Ovary (tissue), 9 donors: Measurements from ENCODE around the gene PRDM15. TPM values are rescaled to one million over a fixed set of nuclear protein-coding genes. Genes with fewer than 3 reads are reported as not detected.

Source experiments
- DNase-seq, 5 donors: peaks; one replicate each; pipeline ENCODE4 v3.0.0-alpha.2; 2019 to 2020
- H3K27ac ChIP-seq, 2 donors: fragments of 200-600 bp; one replicate each; pipeline versions ENCODE4 v1.5.1 to v1.8.0; 2019 to 2022
- H3K27me3 ChIP-seq: fragments of 200-600 bp; one replicate; pipeline ENCODE4 v1.8.0; 2022
- H3K36me3 ChIP-seq: fragments of 200-600 bp; sonication (generic); one replicate; pipeline ENCODE4 v1.5.1; 2019
- H3K4me1 ChIP-seq: one replicate; pipeline ENCODE4 v1.8.1; 2013; ENCODE audit warnings: mild to moderate bottlenecking, moderate library complexity; ENCODE audit not compliant: insufficient read depth
- H3K4me3 ChIP-seq: fragments of 200-600 bp; sonication (generic); one replicate; pipeline ENCODE4 v1.5.1; 2017
- H3K9me3 ChIP-seq, 2 donors: fragments of 200-600 bp in 1 of 2; sonication (generic) in 1 of 2; one replicate each; pipeline versions ENCODE4 v1.5.1 to v1.8.1; 2013 to 2019; ENCODE audit warnings: mild to moderate bottlenecking in 1 of 2, moderate library complexity in 1 of 2
- EP300 ChIP-seq: sonication (generic); formaldehyde crosslinking; IDR thresholded peaks from one replicate; pipeline ENCODE4 v1.6.1; 2017; ENCODE audit warnings: antibody characterized with exemption
- POLR2A ChIP-seq: fragments of 450-650 bp; IDR thresholded peaks from one replicate; pipeline ENCODE4 v1.6.1; 2017; ENCODE audit warnings: antibody characterized with exemption, mild to moderate bottlenecking, moderate library complexity
- WGBS, 3 donors: extraction: QIAGEN DNeasy Blood & Tissue Kit in 1 of 3; methylation state at CpG; one replicate each; pipeline versions ENCODE4 v1.1.5 to v1.1.7; 2013 to 2017; 5-methylcytosine and 5-hydroxymethylcytosine counted together
- intact Hi-C, 4 donors: fragments of 100-400 bp; cut with DNase I; formaldehyde crosslinking; loops; one replicate each; pipeline versions ENCODE4 v1.11.0 to v1.15.1; 2022 to 2023
- polyA plus RNA-seq, 2 donors: library from polyadenylated mRNA; stranded (reverse); fragments of 200-250 nt in 1 of 2; fragments of 350-450 nt in 1 of 2; fragmentation: Illumina TruSeq in 1 of 2; extraction: RNeasy Lipid Tissue Mini Kit (QIAGEN cat#74804) in 1 of 2; gene quantifications; one replicate each; pipeline ENCODE4 v1.2.3, GENCODE V29; 2013 to 2014
- total RNA-seq, 7 donors: library from RNA; depleted of rRNA in 2 of 7; stranded (reverse); fragments of >200 nt in 2 of 7; fragmentation: NEBNext Ultra II Directional in 3 of 7; extraction: Animal tissue kit (Norgen Biotek cat#: 25700) in 3 of 7; gene quantifications; one replicate each; pipeline versions ENCODE4 v1.1.0 to v1.2.4, GENCODE V29; 2016 to 2023
- TF ChIP-seq, protein P1 (sequence below), 3 donors: fragments of 450-650 bp in 2 of 3; fragments of 200-600 bp in 1 of 3; IDR thresholded peaks; one replicate each; pipeline versions ENCODE4 v1.5.1 to v1.8.0; 2016 to 2022; ENCODE audit warnings: antibody characterized with exemption in 3 of 3, mild to moderate bottlenecking in 1 of 3
- donor health status: DM: no; HTN: no; CAD: no; lungs with moderate emphysema.
- donor health status: DM: no; HTN: no; CAD: no.
- donor health status: Bipolar disorder and iron deficiency.
- donor health status: DM: yes; HTN: yes; CAD: no.
- donor health status: DM: no; HTN: no; CAD: no.
- donor health status: DM: yes; HTN: yes; CAD: no.

The PRDM15 gene
- total and polyA plus RNA-seq, 9 donors: 2.0 to 10.9 (median 5.9) TPM

DNA sequence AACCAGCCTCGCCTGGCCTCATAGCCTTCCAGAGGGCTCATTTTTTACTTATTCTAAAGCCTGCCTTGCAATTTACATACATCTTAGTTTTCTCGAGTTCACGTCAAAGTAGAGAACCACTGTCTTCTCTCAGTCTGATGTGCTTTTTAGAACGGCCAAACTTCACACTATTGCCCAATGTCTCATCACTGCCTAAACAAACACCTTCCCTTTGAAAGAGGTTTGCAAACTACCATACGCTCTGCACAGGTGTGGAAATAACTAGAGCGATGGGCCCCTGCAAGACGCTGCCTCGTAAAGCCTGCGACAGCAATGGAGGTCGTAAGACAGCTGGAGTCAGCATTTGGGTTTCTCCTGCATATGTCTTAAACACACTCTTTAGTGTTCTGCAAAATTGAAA is 22.6 kb downstream of the PRDM15 start:
- 84 to 94% (median 84%) methylated on average over 10 of the region's 10 CpGs for WGBS, 3 donors
- intact Hi-C loops: no loop called here
- no peak overlapping the region for H3K4me3 ChIP-seq
- DNase-seq: no peak
- no peaks in the 10 kb centered on the region for H3K4me1 ChIP-seq
- H3K27me3 ChIP-seq: no peaks in the 10 kb centered on the region
- TF ChIP-seq, protein P1, sequence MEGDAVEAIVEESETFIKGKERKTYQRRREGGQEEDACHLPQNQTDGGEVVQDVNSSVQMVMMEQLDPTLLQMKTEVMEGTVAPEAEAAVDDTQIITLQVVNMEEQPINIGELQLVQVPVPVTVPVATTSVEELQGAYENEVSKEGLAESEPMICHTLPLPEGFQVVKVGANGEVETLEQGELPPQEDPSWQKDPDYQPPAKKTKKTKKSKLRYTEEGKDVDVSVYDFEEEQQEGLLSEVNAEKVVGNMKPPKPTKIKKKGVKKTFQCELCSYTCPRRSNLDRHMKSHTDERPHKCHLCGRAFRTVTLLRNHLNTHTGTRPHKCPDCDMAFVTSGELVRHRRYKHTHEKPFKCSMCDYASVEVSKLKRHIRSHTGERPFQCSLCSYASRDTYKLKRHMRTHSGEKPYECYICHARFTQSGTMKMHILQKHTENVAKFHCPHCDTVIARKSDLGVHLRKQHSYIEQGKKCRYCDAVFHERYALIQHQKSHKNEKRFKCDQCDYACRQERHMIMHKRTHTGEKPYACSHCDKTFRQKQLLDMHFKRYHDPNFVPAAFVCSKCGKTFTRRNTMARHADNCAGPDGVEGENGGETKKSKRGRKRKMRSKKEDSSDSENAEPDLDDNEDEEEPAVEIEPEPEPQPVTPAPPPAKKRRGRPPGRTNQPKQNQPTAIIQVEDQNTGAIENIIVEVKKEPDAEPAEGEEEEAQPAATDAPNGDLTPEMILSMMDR (IDR thresholded peaks at IDR 0.05): no peak
- H3K36me3 ChIP-seq: no peaks in the 10 kb centered on the region
- no peak overlapping the region for H3K27ac ChIP-seq
- no peaks in the 10 kb centered on the region for H3K9me3 ChIP-seq

DNA sequence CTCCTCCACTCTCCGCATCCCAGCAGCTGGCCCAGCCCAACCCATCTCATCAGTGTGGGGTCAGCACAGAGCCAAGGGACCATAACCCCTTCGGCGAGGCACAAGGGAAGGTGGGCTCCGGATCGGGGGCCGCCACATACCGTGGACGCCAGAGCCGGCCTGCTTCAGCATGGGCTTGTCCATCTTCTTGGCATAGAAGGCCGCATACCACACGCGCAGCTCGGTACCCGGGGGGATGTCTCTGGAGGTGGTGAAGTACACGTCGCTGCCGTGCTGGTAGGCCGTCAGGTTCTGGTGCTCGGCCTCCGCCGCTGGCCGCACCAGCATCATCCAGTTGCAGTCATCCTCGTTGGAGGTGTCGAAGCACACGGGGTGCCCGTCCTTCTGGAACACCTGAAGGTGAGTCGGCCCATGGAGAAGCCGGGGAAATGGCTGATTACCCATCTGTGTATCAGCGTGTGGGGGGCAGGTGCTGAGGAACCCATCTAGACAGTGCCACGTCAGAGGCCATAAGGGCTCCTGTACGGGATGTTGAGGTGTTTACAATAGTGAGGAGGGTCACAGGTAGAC is 24.6 kb downstream of the PRDM15 start:
- H3K9me3 ChIP-seq: no peaks in the 10 kb centered on the region
- H3K4me3 ChIP-seq: no peak overlapping the region
- H3K27ac ChIP-seq: no peak overlapping the region
- no peaks in the 10 kb centered on the region for H3K27me3 ChIP-seq
- WGBS, 3 donors: 91 to 96% (median 95%) methylated on average over 31 of the region's 31 CpGs
- intact Hi-C loops: no loop called here
- TF ChIP-seq POLR2A (no peak), EP300 (no peak)
- TF ChIP-seq, protein P1 (IDR thresholded peaks at IDR 0.05): no peak
- H3K36me3 ChIP-seq: no peaks in the 10 kb centered on the region
- DNase-seq: no peak
- no peaks in the 10 kb centered on the region for H3K4me1 ChIP-seq

DNA sequence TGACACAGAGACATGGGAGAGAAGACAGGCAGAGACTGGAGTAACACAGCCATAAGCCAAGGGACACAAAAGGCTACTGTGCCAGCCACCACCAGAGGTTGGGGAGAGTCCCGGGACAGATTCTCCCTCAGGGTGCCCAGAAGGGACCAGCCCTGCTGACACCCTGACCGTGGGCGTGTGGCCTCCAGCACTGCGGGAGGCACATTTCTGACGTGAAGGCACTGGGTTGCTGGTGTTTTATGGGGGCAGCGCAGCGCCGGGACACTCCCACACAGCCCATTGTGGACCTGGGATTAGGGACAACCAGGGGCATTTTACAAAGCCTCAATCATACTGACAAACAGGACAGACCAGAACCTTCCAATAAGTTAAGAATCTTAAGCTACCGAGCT is 26.2 kb downstream of the PRDM15 start:
- no peak overlapping the region for H3K27ac ChIP-seq

DNA sequence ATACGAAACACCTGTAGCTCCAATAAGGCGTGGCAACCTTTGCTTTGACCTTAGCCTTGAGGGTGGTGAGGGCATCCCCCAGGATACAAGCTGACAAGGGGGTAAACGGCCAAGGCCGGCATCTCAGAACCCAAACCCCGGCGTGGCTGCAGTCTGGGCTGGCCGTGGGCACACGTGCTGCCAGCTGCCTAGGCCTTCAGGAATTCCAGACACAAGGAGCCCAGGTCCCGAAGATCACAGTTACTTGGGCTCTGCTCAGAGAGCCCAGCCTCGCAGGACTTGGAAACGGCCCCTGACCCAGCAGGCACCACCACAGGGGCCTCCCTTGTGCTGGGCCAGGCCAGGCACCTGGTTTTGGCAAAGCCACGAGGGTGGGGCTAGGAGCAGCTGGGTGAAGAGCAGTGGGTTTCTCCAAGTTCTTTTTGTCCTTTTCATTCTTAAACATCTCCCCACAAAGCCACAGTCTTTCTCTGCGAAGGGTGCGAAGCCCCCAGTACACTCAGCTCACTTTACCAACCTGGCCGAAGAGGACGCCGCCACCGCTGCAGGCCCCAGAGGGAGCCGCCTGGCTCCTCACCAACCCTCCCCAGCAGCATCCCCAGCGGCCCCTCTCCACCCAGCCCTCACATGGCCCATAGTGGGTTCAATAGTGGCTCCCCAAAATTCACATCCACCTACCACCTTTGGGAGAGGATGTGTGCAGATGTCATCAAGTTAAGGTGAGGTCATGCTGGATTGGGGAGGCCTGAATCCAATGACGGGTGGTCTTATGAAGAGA is 26.8 kb downstream of the PRDM15 start:
- no peak for DNase-seq
- H3K27me3 ChIP-seq: no peaks in the 10 kb centered on the region
- H3K9me3 ChIP-seq: no peaks in the 10 kb centered on the region
- no peak overlapping the region for H3K27ac ChIP-seq
- H3K36me3 ChIP-seq: no peaks in the 10 kb centered on the region
- intact Hi-C loops: no loop called here
- TF ChIP-seq, protein P1 (IDR thresholded peaks at IDR 0.05): no peak
- no peak for TF ChIP-seq POLR2A
- TF ChIP-seq EP300: no peak
- no peak overlapping the region for H3K4me3 ChIP-seq
- WGBS, 3 donors: 90 to 95% (median 90%) methylated on average over 21 of the region's 21 CpGs
- H3K4me1 ChIP-seq: no peaks in the 10 kb centered on the region

More for the DNA sequence above, 26.2 kb downstream of the PRDM15 start:
- no peaks in the 10 kb centered on the region for H3K9me3 ChIP-seq
- H3K4me1 ChIP-seq: no peaks in the 10 kb centered on the region
- no peak overlapping the region for H3K4me3 ChIP-seq
- intact Hi-C loops: no loop called here
- no peaks in the 10 kb centered on the region for H3K27me3 ChIP-seq
- TF ChIP-seq, protein P1 (IDR thresholded peaks at IDR 0.05): no peak
- no peak for TF ChIP-seq EP300
- no peak for TF ChIP-seq POLR2A
- WGBS, 3 donors: 82 to 89% (median 83%) methylated on average over 9 of the region's 9 CpGs
- no peaks in the 10 kb centered on the region for H3K36me3 ChIP-seq
- no peak for DNase-seq
